ENCODE results near the gene NET1.
"Not testable (repeated sequence)": the region's sequence is repeated elsewhere in the genome, so short reads cannot be mapped to it uniquely, and the experiment has no call there.

Gene NET1

GRCh38 chr10:5462841-5463293, 50.5 kb downstream of the NET1 start:
- no peak for DNase-seq (ENCODE audit: low read depth)

DNA sequence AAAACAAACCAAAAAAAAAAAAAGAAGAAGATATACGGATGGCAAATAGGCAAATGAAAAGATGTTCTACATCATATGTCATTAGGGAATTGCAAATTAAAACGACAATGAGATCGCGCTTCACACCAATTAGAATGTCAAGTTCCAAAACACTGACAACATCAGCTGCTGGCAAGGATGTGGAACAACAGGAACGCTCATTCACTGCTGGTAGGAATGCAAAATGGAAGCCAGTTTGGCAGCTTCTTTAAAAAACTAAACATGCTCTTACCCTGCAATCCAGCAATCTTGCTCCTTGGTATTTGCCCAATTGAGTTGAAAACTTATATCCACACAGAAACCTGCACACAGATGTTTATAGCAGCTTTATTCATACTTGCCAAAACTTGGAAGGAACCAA, 52.2 kb downstream of the NET1 start:
- no peak for DNase-seq (ENCODE audit: low read depth)

GRCh38 chr10:5465976-5466450, 53.7 kb downstream of the NET1 start:
- no peak for DNase-seq (ENCODE audit: low read depth)

DNA sequence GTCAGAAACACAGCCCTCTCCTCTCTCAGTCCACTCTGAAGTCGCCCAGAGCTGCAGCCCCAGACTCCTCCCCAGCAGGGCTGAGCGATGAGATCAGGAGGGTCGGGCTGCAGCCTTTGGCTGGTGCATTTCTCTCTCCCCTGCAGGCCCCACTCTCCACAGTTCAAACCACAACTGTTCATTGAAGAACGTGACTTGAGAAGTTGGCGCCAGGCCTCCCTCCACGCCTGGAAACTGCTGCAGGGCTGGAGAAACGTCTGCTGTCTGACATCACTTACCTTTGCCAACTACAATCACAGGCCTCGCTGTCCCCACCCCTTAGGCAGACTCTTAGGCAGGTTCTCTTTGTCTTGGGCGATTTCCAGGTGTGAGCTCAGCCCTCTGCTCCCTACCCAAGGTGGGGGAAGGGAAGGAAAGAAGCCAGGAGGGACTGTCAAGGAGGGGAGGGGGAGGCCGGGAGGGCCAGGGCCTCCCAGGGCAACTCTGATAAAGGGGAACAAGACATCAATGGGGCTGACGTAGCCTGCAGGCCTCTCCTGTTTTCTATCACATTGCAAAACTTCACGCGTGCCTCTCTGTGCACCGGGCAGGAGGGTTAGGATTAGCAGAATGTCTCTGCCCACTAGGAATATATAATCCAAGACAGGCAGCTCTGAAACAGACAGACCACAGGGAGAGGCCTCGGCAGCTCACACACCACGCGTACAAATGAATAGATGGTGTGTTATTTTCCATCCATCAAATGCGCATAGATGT, 54.3 kb downstream of the NET1 start:
- DNase-seq (ENCODE audit: low read depth): no peak

DNA sequence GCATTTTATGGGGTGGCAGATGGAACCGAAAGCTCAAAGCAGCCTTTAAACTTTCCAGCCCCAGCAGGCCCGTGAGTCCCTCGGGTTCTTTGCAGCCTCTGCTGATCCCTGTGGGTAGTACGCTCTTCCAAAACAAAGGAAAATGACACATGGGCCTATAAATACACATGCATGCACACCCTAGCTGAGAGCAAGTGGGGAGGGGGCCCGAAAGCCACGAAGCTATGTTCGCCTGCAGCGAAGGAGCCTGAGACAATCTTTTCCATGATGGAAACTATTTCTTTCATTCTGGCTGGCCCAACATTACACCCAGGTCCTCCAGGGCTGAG, 54.8 kb downstream of the NET1 start:
- DNase-seq (ENCODE audit: low read depth): no peak

DNA sequence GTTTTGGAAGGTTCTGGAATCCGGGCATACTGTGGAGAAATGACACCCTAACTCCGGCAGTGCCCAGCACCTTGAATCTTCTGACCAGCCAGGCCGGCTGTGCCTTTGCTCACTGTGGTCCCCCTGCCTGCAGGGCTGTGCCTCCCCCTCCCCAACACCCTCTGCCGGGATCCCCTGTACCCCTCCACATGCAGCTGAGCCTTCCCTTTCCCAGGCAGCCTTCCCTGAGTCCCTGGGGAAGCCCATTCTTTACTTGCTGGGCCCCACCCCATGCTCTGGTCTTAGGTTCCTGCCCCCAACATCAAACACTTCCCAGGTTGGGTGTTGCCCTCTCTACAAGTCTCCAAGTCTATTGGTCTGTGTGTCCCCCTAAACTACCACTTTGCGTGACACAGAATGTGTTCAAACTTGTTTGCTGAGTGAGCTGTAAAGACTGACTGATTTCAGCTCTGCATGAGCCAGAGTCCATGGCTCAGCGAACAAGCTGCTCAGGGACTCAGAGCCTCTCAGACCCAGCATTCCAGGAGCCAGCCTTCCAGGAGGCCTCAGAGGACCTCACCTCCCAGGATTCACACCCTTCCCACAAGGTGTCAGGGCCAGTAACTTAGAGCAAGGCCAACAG, 55.4 kb downstream of the NET1 start:
- DNase-seq (ENCODE audit: low read depth): no peak

DNA sequence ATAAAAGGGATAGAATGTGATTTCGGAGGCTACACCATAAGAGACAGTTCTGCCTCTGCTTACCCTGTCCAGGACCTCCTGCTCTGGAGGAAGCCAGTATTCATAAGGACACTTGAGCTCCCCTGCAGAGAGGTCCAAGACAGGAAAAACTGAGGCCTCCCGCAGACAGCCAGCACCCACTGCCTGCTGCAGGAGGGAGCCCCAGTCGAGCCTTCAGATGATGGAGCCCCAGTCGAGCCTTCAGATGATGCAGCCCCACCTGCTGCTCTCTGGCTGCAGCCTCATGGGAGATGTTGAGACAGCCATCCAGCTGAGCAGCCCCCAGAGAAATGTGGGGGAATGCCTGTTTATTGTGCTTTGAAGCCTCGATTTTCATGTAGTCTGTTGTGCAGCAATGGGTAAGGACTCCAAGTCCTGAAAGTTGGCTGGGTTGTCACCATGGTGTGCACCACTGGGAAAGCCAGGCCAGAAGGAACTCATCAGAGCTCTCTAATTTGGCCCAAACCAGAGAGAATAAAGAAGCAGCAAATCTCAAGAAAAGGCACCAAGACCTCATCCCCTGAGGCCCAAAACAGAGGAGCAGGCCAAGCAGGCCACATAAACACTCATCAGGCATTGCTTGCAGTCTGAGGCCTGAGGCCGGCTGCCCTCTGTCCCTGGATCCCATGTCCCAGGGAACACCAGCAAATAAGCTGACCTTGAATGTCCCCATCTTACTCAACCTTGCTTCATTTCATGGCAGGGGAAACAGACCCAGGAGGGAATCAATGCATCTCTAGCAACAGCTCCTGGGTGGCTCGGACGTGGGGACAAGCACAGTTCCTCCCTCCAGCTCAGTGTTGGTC, 56.1 kb downstream of the NET1 start:
- no peak for DNase-seq (ENCODE audit: low read depth)

DNA sequence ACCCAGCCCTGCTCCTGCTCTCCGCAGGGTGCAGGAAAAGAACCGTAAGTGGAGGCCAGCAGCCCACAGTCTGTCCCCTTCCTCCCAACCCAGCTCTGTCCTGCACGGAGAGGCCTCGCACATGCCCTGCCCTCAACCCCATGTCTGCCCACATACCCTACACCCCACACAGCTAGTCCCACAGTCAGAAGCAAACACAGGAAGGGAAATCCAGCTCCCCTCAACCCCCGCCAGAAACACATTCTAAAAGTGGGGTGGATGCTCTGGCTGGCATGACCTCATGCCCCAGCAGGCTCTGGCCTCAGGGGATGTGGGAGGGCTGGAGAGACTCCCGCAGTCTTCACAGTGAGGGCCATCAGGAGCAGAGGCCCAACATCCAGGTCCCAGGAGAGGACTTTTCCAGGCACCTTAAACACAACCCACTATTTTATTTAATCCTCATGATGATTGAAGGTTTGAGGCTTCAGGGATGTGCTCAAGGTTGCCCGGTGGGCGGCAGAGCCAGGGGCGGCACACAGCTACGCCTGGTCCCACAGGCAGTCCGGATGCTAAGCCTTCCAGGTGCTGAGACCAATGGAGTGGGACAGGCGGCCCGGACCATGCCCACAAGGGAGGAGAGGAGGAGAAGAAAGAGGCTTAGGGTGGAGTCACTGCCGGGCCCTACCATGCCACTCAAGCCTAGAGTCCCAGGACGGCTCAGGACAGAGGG, 57.1 kb downstream of the NET1 start:
- DNase-seq (ENCODE audit: low read depth): no peak

- DNase-seq (ENCODE audit: low read depth): no peak
Observed at GRCh38 chr10:5470062-5470751, 57.9 kb downstream of the NET1 start.

GRCh38 chr10:5474642-5475041, 62.3 kb downstream of the NET1 start:
- not testable (repeated sequence) for DNase-seq (ENCODE audit: low read depth)

GRCh38 chr10:5475088-5475487, 62.7 kb downstream of the NET1 start:
- DNase-seq (ENCODE audit: low read depth): not testable (repeated sequence)

DNA sequence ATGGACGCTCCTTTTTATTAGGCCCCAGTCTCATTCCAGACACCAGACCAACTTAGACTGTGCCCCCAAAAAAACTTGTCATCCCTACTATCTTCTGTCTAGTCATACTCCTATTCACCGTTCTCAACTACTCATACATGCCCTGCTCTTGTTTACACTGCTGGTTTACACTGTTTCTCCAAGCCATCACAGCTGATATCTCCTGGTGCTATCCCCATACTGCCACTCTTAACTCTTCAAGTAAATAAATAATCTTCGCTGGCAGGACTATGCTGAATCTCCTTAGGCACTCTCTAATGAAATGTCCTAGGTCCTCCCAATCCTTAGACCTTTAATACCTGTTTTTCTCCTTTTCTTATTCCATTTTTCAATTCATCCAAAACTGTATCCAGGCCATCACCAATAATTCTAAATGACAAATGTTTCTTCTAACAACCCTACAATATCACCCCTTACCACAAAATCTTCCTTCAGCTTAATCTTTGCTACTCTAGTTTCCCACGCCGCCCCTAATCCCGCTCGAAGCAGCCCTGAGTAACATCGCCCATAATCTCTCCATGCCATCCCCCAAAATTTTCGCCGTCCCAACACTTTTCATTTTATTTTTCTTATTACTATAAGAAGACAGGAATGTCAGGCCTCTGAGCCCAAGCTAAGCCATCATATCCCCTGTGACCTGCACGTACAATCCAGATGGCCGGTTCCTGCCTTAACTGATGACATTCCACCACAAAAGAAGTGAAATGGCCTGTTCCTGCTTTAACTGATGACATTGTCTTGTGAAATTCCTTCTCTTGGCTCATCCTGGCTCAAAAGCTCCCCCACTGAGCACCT, 63.8 kb downstream of the NET1 start:
- not testable (repeated sequence) for DNase-seq (ENCODE audit: low read depth)

- no peak for DNase-seq (ENCODE audit: low read depth)
Observed at GRCh38 chr10:5476918-5477525, 64.7 kb downstream of the NET1 start.

DNA sequence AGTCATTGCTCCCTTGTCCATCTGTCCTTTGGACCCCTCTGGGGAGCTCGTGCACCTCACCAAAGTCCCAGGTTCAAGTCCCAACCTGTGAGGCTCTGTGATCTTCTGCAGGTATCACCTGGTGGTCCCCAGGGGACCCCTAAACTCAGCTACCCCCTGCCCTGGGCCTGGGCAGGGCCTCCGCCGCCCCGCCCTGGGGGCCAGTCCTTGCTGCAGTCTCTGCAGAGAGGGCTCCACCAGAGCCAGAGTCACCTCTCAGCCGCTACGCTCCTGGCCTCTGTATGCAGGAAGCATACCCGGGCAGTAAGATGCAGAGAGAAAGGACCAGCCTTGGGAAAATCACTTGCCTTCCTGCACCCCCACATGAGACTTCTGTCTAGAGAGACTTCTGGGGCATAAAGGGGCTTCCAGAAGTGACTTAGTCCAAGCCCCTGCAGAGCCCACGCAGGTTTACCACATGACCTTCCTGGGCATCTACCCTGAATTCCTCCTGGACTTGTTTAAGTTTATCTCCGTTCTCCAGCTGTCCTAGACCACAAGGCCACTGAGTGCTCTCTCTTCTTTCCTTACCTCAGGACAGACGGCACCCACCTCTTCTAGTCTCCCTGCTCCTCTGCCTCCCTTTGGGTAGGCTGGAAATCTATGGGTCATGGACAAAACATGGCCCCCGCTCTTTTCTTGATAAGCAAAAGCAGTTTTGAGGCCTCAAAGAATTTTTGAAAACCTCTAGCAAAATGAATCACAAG, 65.8 kb downstream of the NET1 start:
- no peak for DNase-seq (ENCODE audit: low read depth)

DNA sequence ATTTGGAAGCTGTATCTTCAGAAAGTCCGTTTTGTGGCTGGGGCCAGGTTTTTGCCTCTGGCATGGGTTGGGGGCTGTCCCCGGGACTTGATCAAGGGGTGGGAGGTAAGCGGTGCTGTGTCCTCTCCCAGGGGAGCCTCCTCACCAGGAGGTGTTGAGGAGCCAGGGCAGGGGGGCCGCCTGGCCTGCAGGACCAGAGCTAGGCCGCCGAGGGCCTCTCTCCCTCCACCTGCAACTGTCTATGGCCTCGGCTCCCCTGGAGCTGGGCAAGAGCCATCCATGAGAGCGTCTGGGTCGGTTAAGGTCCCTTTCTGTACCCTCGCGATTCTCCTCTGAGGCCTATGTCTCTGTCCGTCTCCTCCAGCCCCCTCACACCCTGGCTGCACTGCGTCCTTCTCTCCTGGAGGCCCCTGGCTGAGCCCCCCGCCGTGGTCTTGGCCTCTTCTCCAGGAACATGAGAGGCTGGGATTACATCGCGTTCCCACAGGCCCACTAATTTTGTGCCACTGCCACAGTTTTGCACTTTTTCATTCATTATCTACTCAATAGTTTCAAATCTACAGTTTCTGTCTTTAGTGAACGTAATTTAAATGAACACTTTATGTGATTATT, 66.4 kb downstream of the NET1 start:
- no peak for DNase-seq (ENCODE audit: low read depth)

- DNase-seq (ENCODE audit: low read depth): no peak
Observed at GRCh38 chr10:5479481-5480161, 67.3 kb downstream of the NET1 start.

DNA sequence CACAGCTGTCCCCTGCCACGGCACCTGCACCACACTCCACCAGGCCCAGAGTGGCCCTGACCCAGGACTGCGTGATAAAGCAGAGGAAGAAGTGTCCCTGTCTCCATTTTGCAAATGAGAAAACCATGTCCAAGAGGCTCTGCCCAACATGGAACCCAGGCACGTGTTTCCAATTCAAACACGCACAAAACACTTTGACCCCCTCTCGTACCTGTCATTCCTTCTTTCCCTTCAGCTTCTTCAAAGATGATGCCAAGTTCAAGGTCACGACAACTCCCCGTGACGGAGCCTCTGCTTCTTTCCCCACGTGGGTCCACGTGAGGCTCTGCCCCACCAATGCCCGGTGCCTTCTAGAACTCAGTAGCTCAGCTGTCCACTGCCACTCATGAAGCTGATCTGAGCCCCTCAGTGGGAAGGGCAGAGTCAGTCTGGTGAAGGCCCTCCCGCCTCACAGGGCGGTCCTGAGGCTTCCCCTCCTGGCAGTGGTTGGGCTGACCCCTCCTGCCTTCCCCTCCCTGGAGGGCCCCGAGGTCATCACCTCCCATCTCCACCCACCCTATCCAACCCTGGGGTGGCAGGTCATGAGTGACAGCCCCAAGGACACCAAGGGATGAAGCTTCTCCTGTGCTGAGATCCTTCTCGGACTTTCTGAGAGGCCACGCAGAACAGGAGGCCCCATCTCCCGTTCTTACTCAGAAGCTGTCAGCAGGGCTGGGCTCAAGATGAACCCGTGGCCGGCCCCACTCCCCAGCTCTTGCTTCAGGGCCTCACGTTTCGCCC, 68.0 kb downstream of the NET1 start:
- DNase-seq (ENCODE audit: low read depth): no peak

DNA sequence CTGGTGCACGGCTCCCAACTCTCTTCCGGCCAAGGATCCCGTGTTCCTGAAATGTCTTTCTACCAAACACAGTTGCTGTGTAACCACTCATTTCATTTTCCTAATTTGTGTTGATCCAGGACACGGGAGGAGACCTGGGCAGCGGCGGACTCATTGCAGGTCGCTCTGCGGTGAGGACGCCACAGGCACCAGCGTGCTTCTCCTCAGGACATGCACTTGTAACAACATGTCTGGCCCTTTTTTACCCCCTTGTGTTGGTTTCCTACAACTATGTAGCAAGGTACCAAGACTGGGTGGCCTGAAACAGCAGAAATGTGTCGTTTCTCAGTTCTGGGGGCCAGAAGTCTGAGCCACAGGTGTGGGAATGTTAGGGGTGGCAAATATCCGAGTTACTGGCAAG, 68.8 kb downstream of the NET1 start:
- no peak for DNase-seq (ENCODE audit: low read depth)

Measured in fibroblast of gingiva (primary cell).